GM19099 (cell line): ENCODE measurements around the gene RAP1GAP.

Experiments
- POLR2A ChIP-seq: IDR thresholded peaks from 3 replicates; pipeline ENCODE4 v1.6.1; 2011; ENCODE audit warnings: low read depth; ENCODE audit not compliant: insufficient read length; ENCODE audit errors: extremely low read depth

The RAP1GAP gene

DNA sequence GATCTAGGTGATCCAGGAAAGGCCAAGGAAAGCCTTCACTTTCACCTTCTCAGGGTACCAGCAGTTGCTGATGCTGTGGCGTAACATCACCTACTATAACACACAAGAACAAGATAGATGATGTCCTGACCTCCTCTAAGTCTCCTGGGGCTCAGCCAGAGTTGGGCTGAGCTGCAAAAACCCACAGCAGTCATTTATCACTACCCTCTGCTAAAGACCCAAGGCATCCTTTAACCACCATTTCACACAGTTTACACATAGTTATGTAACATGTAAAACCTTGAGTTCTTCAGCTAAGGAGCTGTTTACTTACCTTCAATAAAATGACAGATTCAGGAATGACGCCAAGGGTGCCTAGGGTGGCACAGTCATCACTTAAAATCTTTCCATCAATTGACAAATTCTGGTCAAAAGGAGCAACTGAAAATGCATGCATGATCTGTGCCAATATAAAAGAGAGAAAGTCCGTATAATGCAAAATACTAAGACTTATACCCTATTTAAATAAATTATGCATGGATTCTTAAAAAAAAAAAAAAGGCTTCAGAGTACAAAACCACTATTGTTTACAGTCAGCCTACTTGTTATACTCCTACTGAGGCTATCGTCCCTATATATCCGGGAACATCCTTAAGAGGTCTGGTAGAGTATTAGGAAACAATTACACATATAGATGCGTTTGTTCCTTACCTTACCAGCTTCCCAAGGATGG is 20.7 kb upstream of the RAP1GAP start:
- TF ChIP-seq POLR2A: no peak

- no peak for TF ChIP-seq POLR2A
Observed at GRCh38 chr1:21687081-21687529, 17.9 kb upstream of the RAP1GAP start.

DNA sequence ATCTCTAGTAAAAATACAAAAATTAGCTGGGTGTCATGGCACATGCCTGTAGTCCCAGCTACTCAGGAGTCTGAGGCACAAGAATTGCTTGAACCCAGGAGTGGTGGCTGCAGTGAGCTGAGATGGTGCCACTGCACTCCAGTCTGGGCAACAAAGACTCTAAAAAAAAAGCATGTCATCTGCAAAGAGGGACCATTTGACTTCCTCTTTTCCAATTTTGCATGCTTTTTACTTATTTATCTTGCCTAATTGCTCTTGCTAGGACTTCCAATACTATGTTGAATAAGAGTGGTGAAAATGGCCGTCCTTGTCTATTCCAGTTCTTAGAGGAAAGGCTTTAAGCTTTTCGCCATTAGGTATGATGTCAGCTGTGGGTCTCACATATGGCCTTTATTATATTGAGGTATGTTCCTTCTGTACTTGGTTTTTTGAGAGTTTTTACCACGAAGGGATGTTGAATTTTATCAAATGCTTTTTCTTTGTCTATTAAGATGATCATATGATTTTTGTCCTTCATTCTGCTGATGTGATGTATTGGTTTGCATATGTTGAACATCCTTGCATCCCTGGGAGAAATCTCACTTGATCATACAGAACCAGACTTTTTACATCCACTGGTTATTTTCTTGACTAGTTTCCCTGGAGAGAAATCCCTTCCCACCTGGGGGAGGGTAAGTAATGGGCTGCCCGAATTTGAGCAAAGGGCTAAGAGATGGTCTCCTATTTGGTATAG is 17.0 kb upstream of the RAP1GAP start:
- TF ChIP-seq POLR2A: no peak

DNA sequence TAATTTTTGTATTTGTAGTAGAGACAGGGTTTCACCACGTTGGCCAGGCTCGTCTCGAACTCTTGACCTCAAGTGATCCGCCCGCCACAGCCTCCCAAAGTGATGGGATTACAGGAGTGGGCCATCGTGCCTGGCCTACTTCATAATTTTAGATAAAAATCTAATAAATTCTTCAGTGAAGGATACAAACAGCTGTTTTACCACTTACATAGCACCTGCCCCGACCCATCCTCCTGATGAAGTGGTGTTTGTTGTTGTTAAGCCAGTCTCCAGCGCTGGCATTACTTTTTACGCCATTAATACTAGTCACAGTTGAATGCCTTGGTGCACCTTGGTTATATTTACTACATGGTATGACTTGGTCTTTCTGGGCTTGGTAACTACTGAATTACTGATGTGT is 12.3 kb upstream of the RAP1GAP start:
- no peak for TF ChIP-seq POLR2A

- TF ChIP-seq POLR2A: no peak
Observed at GRCh38 chr1:21680918-21681317, 11.8 kb upstream of the RAP1GAP start.

- TF ChIP-seq POLR2A: no peak
Observed at GRCh38 chr1:21680381-21680780, 11.2 kb upstream of the RAP1GAP start.

GRCh38 chr1:21677168-21677567 is 8.0 kb upstream of the RAP1GAP start:
- TF ChIP-seq POLR2A: no peak

GRCh38 chr1:21674957-21675356 is 5.8 kb upstream of the RAP1GAP start:
- no peak for TF ChIP-seq POLR2A

DNA sequence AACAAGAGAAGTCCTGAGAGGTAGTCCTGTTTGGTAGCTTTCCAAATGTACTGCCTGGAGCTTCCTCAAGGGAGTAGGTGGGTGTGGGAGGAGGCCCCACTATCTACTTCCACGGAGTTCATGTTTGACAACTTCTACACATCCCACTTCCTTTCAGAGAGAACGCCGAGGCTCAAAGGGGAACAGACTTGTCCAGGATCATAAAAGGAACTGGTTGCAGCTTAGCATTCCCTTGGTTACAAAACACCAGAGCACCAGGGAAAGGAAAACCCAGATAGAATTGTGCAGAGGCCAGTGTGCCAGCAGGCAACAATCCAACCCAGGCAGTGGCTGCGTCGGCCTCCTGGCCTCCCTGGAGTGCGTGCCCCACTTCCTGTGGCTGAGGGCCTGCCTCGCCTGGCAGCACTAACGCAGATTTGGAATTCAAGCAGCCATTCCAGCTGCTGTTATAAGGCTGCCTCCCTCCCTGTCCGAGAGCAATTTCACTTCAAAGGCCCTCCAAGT is 4.2 kb upstream of the RAP1GAP start:
- TF ChIP-seq POLR2A: no peak

GRCh38 chr1:21672478-21673276 is 3.5 kb upstream of the RAP1GAP start:
- no peak for TF ChIP-seq POLR2A

DNA sequence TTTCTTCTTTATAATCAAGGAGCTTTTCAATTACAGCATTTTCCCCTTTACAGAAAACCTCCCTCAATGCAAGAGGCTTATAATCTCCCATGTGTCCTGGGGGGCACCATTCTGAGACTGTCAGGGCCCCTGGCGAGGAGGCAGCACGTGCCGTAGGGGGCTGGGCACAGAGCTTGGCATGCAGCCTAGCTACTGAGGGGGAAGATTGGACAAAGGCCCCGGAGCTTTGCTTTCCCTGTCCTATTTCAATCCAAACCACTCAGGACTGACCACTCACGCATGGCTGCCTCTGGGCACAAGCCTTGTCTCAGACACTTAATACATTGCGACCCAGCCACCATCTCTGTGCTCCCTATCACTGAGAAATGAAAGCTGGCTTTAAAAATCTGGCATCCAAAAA is 2.8 kb upstream of the RAP1GAP start:
- TF ChIP-seq POLR2A: no peak

DNA sequence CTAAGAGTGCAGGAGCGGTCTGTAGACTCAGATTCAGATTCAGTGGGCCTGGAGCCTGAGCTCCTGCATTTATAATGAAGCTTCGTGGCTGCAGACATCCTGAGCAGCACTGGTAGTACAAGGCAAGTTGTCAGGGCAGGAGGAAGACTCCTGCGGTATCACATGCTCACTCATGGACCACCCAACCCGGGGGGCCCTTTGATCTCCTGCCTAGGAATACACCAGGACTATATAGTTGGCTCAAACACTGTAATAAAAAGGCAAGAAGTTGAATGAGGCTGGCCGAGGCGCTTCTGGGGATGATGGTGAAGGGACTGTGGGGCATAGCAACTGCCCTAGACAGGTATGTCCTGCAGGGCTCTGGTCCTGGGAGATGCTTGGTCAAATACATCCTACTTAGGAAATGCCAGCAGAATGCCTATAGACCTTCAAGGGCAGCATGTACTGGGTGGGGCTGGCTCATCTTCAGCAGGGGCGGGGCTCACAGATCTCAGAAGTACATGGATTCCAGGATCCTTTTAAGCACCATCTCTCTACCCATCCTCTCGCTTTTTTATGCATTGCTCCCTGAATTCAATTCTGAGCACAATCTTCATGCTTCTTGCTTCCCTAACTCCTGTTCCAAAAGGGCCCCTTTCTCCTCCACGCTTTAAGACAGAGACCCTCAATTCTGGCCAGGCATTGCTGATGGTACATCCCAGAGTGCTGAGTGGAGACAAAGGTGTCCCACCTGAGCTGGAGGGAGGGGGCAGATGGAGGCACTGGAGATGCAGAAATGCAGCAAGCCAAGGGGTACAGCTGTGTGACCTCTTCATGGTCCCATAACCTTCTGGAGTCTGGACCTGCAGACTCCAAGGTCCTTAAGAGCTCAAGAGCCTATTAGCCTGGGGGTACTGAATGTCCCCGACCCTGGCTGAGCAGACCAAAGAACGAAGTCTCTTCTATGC is 2.1 kb upstream of the RAP1GAP start:
- TF ChIP-seq POLR2A: no peak

DNA sequence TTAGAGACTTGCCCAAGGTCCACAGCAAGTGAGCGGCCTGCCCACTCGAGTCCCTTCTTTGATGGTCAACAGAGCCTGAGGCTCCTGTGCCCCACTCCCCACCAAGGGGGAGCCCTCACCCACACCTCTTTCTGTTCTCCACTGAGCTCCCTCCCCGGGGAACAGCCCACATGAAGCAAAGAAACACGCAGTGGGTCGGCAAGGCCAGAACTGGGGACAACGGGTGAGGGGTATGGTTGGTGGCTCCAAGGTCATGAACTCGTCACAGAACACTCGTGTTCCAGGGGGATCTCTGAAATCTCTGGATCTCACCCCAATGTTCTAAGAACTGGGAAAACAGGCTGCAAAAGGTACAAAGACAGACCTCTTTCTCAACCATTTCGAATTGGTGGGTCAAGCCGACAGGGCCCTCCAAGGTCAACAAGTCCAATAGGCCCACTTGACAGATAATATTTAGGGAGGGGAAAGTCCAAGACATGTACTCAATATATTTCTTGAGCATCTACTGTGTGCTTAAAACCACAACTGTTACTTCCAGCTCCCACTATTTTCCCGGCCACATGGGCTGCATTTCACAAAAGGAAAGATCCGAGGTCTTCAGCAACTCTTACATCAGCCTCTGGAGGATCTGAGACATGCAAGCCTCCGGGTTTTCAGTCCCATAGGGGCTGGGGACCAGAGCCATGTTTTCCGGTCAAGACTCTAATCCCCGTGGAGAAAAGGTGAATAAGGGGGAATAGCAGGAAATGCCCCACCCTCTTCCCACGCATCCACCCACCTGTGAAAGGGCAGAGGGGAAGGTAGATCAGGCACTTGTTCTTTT is 1.1 kb upstream of the RAP1GAP start:
- no peak for TF ChIP-seq POLR2A

GRCh38 chr1:21668951-21669257 is 253 bp downstream of the RAP1GAP start:
- no peak for TF ChIP-seq POLR2A
